Hematopoietic multipotent progenitor cell treated with erythropoietin and hydrocortisone succinate and interleukin-3 and kit ligand, for 15 days (in vitro differentiated cells): ENCODE results near the gene EXOC6B.
"Not testable (repeated sequence)": the region's sequence is repeated elsewhere in the genome, so short reads cannot be mapped to it uniquely, and the experiment has no call there.

Experiments
- DNase-seq: peaks from one replicate; pipeline ENCODE4 v3.0.0-alpha.2; 2015; ENCODE audit warnings: low spot score

The EXOC6B gene

DNA sequence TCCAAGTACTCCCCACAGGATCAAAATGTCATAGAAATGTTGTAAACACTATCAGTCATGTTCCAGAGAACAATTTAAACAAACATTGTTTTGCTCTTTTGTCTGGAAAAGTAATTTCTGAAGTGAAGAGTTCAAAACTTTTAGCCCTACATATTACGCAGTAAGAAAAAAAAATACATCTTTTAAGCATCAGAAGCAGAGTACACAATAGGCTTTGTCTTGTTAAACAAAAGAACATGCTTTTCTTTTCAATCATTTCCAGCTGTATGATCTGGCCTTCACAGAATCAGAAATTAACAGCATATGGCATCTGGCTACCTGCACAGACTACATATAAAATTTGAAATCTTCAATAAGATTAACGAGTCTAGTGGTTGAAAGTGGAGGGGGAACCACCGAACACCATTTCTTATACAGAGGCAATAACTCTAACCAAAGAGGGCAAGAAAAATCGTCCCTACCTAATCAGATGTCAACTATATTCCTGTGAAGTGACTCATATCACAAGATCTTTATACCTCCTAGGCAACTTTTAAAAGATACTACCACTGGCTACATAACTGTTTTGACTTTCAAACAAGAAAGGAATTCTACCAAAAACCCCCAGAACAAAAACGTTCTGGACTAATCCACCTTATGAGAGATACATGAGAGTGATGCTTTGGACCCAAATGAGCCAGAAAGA lies 149.3 kb downstream of the EXOC6B start:
- DNase-seq = no peak

DNA sequence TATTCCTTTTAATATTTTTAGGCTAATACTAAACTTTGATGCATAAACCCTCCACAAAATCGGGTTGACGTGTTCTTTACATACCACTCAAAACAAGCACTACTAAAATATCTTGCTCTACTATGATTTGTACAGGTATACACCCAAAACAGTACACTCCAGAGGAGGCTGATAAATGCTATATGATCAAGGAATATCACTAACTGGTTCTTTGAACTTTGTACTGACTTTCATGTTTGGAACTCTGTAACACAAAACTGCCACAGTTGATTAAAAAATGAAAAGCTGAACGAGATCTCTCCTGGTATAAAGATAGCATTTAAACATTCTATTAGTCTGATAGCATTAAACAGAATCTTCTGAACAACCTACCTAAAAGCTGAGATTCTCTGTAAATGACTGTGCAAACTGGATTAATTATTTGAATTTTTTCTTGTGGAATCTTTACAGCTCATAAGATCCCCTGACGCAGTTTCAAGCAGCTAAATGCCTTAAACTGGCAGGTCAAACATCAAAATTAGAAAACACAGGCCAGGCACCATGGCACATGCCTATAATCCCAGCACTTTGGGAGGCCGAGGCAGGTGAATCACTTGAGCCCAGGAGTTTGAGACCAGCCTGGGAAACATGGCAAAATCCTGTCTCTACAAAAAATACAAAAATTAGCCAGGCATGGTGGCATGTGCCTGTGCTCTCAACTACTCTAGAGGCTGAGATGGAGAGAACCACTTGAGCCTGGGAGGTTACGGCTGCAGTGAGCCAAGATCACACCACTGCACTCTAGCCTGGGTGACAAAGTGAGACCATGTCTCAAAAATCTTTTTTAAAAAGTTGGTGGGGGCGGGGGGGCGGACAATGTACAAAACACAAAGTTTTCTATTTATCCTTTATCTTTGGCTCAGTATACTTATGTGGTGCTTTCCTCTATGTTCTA lies 150.6 kb downstream of the EXOC6B start:
- DNase-seq = no peak

DNA sequence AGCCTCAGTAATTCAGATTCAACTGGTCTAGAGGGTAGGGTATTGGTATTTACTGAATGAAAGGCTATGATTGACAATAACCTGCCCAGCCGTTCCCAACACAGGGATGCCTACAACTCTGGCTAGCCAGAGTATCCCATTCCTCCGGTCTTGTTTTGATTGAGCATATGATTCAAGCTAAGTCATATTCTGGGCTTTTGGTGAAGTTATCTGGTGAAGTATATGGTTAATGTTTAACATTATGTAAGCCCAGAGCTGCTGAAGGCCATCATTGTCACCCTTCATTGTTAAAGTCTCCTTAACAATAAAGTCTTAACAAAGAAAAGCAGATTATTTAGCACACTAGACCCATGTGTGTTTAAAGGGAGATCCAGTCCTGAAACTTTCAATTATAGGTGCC lies 152.6 kb downstream of the EXOC6B start:
- DNase-seq = no peak

DNA sequence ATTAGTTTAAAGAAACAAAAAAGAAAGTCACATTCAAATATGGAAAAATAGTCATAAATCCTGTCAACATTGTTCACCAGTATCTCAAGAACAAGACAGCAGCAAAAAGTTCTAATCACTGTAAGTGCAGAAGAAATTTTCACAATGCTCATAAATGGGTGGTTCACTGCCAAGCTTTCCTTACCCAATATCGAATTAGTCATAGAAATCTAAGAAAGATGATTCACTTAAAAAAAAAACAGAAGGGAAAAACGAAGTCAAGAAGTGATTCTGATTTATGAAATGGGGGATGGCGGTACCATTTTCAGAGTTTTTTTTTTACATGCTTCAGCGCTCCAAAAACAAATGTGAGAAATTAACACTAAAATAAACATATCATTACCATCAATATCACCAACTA lies 156.7 kb downstream of the EXOC6B start:
- DNase-seq = no peak

DNA sequence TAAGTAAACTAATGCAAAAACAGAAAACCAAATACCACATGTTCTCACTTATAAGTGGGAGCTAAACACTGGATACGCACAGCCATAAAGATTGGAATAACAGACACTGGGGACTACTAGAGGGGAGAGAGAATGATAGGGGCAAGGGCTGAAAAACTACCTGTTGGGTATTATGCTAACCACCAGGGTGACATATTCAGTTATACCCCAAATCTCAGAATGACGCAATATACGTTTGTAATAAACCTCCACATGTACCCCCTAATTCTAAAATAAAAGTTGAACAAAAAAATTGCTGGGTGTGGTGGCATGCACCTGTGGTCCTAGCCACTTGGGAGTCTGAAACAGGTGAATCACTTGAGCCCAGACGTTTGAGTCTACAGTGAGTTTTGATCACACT lies 157.2 kb downstream of the EXOC6B start:
- no peak for DNase-seq

DNA sequence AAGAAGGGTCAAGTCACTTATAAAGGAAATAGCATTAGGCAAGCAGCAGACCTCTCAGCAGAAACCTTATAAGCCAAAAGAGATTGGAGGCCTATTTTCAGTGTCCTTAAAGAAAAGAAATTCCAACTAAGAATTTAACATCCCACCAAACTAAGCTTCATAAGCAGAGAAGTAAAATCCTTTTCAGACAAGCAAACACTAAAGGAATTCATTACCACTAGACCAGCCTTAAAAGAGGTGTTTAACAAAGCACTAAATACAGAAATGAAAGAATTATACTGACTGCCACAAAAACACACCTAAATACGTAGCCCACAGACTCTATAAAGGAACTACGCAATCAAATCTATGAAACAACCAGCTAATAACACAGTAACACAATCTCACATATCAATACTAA lies 160.4 kb downstream of the EXOC6B start:
- DNase-seq = no peak

DNA sequence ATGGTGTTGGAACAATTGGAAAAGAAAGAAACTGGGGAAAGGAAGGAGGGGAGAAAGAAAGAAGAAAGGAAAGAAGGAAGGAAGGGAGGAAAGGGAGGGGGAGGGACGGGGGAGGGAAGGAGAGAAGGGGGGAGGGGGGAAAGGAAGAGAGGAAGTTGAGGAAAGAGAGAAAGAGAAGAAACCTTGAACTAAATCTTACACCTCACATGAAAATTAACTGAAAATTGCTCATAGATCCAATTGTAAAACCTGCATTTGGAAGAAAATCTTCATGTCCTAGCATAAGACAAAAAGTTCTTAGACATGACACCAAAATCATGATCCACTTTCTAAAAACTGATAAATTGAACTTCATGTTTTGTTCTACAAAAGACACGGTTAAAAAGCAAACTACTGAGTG lies 163.8 kb downstream of the EXOC6B start:
- no peak for DNase-seq

DNA sequence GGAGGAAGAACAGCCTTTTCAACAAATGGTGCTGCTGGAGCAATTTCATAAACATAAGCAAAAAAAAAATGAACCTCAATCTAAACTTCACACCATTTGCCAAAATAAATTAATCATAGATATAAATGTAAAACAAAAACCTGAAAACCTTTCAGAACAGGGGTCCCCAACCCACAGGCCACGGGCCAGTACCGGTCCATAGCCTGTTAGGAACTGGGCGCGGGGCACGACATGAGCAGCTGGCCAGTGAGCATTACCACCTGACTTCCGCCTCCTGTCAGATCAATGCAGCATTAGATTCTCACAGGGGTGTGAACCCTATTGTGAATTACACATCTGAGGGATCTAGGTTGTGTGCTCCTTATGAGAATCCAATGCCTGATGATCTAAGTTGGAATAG lies 176.0 kb downstream of the EXOC6B start:
- no peak for DNase-seq

DNA sequence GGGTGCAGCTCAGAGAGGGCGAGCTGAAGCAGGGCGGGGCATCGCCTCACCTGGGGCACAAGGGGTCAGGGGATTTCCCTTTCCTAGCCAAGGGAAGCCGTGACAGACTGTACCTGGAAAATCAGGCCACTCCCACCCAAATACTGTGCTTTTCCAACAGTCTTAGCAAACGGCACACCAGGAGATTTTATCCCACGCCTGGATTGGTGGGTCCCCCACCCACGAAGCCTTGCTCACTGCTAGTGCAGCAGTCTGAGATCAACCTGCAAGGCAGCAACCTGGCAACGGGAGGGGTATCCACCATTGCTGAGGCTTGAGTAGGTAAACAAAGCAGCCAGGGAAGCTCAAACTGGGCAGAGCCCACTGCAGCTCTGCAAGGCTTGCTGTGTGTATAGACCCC lies 184.6 kb downstream of the EXOC6B start:
- DNase-seq = not testable (repeated sequence)

DNA sequence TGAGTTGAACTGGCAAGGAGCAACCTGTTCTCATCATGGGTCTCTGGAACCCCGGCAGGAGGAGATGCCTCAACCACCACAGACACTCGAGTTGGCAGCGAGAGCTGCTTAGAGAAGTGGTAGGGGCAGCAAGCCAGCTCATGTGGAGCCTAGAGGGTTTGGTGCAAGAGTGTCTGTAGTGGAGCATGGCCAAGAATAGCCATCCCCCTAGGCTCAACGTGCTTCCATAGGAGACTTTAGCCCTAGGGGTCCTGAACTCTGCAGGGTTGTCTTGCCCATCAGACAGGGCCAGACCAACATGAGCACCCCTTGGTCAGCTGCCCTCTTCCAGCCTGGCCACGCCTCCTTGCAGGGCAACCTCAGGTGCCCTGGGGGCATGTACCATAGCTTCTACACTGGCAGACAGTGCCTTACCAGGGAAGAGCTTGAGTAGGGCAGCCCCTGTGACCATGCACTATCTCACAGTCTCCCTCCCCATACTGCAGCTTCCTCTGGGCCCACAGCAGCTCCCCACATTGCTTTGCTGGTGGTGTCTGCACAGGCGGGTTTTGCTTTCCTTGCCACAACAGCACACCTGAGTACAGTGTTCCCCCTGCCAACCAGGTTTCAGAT lies 187.1 kb downstream of the EXOC6B start:
- no peak for DNase-seq

DNA sequence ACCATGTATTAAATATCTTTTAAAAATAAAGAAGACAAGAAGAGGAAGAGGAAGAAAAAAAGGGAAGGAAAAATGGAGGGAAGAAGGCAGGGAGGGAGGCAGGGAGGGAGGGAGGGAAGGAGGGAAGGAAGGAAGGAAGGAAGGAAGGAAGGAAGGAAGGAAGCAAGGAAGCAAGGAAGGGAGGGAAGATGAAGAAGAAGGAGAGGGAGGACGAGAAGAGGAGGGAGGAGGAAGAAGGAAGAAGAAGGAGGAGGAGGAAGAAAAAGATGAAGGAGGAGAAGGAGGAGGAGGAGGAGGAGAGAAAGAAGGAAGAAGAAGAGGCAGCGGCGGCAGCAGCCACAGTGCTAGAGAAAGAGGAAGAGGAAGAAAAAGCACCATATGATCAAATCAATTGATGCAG lies 189.6 kb downstream of the EXOC6B start:
- DNase-seq = no peak

DNA sequence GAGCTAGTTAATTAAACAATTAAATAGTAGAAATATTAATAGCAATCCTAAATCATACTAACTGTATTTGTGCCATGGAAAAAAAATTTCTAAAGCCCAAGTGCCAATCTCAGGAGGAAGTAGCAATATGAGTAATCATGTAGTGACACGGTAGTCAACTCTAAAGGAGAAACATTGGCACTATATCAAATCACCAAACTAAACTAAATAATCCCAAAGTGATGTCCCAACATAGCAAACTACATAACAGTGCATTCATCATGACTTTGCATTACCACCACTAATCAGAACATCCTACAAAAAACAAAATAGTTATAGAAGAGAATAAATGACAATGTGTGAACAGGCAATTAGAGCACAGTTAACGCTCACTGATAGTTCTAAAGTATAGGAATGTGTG lies 195.1 kb downstream of the EXOC6B start:
- no peak for DNase-seq

DNA sequence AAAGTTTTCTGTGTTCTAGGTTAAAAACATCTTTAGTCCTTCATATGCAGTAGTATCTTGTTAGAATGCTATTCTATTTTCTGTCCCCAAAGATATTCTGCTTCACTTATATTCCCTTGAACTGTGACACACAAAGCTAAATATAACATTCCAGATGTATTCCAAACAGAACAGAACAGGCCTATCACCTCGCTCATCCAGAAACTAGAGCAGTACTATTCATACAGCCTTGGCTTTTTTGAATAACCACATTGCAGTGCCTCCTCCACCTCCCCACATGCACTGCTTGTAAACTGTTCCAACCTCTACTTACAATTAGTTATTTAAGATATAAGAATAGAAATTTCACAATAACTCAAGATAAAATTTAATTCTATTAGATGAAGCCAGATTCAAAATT lies 196.8 kb downstream of the EXOC6B start:
- no peak for DNase-seq

DNA sequence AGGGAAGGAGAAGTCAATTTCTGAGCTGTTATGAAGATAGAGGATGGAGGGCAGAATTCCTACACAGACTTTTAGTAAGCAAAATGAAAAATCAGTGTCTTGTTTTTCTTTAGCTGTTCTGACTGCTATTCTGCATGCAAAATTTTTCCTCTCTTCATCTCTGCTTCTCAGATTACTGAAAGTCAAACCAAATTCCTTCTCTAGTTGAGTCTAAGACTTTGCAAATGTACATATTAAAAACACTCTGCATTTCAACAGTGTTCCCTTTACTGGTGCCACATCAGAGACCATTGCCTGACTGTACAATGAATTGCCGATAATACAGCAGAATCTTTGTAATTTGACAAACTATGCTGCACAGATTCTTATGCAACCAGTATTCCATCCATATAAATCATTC lies 198.8 kb downstream of the EXOC6B start:
- DNase-seq = no peak

DNA sequence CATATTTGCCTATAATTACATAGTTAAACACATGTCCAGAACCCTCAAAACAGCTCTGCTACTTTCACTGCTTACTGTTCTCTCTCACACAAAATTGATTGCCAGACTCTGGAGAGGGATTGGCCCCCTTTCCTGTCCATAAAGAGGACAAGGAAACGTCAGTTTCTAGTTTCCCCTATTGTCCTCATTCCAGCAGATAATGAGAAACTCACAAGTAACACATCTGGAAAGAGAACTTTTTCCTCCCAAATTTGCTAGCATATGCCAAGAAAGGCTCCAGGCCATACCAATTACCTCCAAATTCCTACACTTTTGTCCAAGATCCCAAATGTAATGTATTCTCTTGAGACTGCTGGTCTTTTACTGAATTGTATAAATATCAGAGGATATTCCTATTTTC lies 200.5 kb downstream of the EXOC6B start:
- DNase-seq = no peak

DNA sequence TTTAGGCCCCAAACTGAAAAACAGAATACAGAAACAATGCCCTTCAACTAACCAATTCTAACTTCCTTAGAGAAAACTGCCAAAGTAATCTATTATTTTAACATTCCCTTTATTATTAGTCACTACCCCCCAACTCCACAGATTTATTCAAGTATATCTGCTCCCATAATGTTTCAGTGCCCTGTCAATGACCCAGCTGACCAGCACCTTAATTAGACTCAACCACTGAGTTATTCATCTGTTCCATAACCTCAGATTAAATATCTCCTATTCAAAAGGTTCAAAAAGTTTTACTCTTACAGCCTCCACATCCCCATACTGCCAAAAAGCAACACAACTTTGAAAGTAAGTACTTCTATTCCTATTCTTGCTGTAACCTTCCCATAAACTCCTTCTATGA lies 202.4 kb downstream of the EXOC6B start:
- no peak for DNase-seq

DNA sequence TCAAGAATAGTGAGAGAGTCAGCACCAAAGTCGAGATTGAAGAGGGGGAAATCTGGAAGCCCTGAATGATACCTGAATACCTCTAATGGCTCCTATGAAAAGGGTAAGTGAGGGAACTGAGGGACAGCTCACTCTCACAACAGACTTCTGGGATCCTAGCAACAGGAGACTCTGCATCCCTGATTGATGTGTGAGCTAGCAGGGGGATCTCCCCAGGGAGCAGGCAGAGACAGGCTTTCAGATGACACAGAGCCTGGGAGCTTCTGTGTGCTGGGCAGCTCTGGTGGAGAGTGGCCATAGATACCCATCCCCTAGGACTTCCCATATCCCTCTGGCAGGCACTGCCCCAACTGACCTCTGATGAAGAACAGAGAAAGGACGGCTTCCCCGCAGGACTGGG lies 206.2 kb downstream of the EXOC6B start:
- no peak for DNase-seq

DNA sequence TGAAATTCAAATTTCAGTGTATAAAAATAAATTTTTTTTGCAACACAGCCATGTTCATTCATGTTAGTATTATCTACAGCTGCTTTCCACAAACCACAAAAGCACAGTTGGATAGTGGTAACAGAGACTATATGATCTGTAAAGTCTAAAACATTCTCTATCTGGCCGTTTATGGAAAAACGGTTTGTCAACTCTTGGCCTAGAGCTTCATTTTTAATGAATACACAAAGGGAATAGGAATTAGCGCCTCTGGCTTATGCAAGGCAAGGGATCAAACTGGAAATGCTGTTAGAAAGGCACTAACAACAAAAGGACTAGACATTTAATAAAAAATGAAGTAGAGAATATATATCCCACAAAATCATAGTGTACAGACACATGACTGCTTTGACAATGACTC lies 211.9 kb downstream of the EXOC6B start:
- no peak for DNase-seq

DNA sequence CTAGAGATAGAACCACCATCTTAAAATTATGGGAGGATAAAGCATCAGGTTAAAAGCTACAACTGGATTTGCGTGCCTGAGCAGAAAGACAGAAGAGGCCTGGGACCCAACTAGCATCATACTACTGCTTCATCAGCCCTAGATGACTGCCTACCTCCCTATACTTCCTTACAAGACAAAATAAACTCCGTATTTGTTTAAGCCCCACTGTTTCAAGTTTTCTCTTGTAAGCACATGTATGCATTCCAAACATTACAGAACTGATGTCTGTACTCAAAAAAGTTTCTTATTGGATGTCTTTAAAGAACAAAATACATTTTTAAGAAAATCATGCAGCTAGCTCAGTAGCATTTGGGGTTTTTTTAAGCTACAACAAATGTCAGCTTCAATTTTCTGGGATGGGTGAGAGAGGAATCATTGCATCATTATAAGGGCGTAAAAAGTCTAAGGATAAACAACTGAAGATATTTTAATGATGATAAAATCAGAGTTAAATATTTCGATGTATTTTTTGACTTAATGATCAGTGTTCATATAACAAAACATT lies 213.1 kb downstream of the EXOC6B start:
- DNase-seq = no peak

DNA sequence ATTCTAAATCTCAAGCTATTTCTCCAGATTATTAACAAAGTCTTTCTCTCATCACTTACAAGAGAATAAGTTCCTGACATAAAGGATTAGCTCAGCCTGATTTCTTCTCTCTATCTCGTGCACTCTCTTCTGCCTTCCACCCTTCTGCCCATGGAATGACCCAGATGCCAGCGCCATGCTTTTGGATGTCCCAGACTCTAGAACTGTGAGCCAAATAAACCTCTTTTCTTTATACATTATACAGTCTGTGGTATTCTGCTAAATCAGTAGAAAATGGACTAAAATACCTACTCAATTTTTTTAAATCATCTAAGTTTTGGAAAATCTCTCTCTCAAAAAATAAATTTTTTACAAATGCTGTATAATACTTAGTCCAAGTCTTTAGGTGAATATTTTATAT lies 218.6 kb downstream of the EXOC6B start:
- no peak for DNase-seq

DNA sequence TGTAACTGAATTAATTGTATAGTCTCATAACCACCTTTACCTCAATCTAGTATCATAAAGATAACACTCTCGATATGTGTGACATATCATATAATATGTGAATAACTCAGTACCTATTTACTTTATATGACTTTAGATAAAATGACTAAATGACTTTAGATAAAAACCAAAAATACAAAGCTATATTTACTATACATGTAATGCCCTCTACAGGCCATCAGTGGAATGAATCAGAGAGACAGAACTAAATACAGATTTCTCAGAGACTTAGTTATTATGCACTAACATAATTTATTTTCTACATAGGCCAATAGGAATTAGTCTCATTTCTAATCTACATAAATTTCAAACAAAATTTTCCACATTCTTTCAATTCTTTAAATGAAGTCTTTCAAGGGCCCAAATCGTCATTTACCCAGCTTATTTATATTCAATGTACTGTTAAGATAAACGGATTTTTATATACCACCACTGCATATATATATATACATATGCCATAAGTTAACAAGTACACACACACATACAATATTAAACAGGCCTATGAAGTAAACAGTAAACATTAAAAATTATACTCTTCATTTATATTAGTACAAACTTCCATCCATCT lies 219.9 kb downstream of the EXOC6B start:
- peak; percentile 35 for DNase-seq

DNA sequence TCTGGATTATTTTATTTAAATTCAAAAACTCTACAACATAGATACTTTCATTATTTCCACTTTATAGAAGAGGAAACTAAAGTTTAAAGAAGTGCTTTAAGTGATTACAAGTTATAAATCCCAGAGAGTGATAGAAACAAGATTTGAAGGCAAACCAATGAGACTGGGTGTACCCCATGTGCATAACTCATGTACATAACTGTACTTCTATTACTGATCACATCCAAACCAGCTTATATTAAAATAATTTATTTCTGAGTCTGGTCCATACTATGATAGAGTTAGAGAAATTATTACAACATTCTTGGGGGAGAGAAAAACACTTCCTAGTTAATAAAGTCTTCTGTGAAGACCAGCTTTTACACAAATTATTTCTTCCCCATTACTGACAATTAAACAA lies 221.4 kb downstream of the EXOC6B start:
- DNase-seq = no peak
